HG03442 (cell line): ENCODE measurements around the gene PRR19.

Experiments
- ATAC-seq: cut with Tn5 transposase; IDR thresholded peaks from one replicate; pipeline ENCODE4 v1.9.1; 2021; ENCODE audit warnings: mild to moderate bottlenecking, moderate library complexity; ENCODE audit not compliant: unreplicated experiment

PRR19 gene

DNA sequence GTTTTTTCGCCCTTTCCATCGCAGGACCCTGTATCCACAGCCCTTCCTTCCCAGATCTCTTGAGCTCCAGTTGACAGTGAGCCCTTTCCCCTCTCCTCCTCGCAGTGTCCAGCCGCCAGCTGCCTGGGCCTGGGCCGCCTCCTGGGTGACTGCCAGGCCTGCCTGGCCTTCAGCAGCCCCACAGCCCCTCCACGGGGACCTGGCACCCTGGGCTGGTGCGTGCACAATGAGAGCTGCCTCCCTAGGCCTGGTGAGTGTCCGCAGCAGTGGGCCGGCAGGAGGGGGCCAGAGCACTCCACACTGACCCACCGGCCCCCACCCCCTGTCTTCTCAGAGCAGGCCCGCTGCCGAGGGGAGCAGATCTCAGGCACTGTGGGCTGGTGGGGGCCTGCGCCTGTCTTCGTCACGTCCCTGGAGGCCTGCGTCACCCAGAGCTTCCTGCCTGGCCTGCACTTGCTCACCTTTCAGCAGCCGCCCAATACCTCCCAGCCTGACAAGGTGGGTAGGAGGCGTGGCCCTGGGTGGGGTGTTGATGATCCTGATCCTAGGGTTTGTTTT lies 42.5 kb downstream of the PRR19 start:
- no peak for ATAC-seq

DNA sequence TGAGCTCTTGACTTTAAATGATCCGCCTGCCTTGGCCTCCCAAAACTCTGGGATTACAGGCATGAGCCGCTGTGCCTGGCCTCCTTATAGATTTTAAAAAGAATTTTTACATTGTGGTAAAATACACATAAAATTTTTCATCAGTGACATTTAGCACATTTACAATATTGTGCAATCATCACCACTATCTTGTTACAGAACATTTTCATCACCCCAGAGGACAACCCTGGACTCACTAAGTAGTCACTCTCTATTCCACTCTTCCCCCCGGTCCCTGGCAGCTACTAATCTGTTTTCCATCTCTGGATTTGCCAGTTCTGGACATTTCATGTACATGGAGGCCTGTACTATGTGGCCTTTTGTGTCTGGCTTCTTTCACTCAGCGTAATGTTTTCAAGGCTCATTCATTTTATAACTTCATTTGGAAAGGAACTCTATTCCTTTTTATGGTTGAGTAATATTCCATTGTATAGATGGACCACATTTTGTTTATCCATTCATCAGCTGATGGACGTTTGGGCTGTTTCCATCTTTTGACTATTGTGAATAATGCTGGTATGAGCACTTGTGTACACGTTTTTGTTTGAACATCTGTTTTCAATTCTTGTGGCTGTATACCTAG lies 43.4 kb downstream of the PRR19 start:
- ATAC-seq = no peak

- ATAC-seq = no peak
These were observed 46.3 kb downstream of the PRR19 start for GRCh38 chr19:42348211-42348610.

GRCh38 chr19:42349378-42350107 lies 47.6 kb downstream of the PRR19 start:
- no peak for ATAC-seq

- ATAC-seq = no peak
These were observed 48.5 kb downstream of the PRR19 start for GRCh38 chr19:42350417-42350816.

GRCh38 chr19:42351079-42351735 lies 49.3 kb downstream of the PRR19 start:
- no peak for ATAC-seq

DNA sequence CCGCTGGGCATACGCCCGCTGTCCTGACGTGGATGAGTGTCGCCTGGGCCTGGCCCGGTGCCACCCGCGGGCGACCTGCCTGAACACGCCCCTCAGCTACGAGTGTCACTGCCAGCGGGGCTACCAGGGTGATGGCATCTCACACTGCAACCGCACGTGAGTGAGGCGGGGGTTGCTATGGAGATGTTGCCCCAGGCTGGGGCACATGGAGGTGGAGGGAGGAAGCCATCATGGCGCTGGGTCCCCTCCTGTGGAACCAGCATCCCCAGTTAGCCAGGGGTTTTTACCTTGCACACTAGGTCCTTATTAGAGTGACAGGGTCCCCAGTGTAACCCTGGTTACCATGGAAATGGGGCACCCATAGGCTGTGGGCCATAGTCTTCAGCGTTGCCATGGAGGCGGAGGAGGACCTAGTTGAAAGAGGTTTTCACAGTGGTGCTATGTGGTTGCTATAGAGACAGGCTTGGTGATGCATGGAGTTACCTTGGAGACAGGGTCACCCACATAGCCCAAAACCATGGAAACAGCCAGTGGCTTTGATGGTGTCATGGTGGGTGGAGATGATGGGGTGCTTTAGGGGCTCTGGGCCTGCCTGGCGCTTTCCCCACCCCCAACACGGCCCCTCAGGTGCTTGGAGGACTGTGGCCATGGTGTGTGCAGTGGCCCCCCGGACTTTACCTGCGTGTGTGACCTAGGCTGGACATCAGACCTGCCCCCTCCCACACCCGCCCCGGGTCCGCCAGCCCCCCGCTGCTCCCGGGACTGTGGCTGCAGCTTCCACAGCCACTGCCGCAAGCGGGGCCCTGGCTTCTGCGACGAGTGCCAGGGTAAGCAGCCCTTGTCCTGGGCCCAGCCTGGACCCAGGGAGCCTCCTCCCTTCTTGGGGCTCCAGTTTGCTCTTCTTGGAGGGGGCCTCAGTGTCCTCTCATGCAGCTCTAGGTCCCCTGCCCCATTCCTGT lies 50.6 kb downstream of the PRR19 start:
- ATAC-seq = no peak

DNA sequence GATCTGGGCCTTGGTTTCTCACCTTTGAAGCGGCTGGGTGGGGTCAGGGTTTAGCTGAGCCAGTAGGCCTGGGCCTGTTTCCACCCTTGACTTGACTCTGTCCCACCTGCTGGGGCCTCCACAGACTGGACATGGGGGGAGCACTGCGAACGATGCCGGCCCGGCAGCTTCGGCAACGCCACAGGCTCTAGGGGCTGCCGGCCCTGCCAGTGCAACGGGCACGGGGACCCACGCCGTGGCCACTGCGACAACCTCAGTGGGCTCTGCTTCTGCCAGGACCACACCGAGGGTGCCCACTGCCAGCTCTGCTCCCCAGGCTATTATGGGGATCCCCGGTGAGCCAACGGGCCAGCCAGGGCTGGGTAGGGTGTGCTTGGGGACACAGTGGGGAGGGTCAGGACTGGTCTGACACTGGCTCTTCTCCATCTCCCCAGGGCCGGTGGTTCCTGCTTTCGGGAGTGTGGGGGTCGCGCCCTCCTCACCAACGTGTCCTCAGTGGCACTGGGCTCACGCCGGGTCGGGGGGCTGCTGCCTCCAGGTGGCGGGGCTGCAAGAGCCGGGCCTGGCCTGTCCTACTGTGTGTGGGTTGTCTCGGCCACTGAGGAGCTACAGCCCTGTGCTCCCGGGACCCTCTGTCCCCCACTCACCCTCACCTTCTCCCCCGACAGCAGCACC lies 51.5 kb downstream of the PRR19 start:
- ATAC-seq = no peak

GRCh38 chr19:42355896-42356295 lies 54.0 kb downstream of the PRR19 start:
- ATAC-seq = no peak

- ATAC-seq = no peak
These were observed 54.8 kb downstream of the PRR19 start for GRCh38 chr19:42356686-42357085.

- ATAC-seq = no peak
These were observed 55.4 kb downstream of the PRR19 start for GRCh38 chr19:42357290-42357689.
